DMS53 (cell line): Measurements from ENCODE around the gene FARS2.

Experiments used
- DNase-seq: peaks from one replicate; lab custom pipeline; 2025; lab: John Stamatoyannopoulos, UW

Gene FARS2

DNA sequence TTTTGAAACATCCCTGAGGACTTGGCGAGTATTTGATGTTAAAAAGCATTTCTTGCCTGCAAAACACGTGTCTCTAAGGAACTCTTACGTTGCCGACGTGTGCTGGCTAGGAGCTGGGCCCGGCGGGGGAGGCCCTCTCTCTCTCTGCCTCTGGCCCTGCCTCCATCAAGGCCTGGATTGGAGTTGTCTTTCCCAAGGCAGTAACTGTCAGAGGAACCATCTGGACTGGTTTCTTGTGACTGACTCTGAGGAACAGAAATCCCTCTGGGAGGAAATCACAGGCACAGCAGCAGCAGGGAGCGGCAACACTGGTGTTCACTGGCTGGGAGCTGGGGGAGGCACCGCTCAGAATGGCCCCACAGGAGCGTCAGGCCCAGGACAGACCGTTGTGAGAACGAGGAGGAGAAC is 501.3 kb downstream of the FARS2 start:
- no peak for DNase-seq

- DNase-seq, result no peak
Observed at GRCh38 chr6:5763407-5763806, 502.1 kb downstream of the FARS2 start.

DNA sequence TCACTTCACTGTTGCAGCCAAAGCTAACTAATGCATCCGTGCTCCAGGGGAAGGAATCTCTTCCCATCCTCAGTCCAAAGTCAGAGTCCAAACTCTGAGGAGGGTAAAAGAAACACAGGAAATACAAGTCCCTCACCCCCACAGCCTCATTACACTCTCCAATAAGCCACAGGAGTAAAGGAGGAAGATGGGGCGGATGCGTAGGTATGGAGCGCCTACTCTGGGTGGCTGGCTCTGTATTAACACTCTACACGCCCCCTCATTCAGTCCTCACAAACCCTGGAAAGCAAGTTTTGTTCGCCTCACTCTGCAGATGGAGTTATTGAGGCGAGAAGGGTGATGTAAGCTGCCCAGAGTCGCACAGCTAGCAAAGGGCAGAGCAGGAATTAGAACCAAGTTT is 502.6 kb downstream of the FARS2 start:
- DNase-seq, result no peak

DNA sequence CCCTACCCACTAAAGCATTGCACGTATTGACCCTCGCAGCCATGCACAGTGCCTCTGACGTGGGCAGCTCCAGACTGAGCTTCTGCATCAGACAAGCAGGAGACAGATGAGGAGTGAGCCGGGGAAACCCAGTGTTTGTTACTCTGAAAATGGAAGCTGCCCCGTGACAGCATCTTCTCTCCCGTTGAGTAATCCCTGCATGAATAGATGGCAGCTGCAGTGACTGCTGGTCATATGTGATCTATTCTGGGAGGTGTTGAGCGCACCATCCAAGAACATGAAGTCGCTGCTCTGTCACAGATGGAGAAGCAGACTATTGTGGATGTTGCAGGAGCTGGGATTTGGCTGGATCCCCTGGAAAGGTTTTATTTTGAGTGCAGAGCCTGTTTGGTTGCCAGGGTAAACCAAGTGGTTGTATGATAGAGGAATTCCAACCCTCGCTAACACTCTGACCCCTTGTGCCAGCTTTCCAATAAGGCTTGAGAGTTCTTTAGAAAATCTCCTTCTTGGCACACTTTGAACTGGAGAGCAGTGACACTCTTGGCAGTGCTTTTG is 503.2 kb downstream of the FARS2 start:
- no peak for DNase-seq

DNA sequence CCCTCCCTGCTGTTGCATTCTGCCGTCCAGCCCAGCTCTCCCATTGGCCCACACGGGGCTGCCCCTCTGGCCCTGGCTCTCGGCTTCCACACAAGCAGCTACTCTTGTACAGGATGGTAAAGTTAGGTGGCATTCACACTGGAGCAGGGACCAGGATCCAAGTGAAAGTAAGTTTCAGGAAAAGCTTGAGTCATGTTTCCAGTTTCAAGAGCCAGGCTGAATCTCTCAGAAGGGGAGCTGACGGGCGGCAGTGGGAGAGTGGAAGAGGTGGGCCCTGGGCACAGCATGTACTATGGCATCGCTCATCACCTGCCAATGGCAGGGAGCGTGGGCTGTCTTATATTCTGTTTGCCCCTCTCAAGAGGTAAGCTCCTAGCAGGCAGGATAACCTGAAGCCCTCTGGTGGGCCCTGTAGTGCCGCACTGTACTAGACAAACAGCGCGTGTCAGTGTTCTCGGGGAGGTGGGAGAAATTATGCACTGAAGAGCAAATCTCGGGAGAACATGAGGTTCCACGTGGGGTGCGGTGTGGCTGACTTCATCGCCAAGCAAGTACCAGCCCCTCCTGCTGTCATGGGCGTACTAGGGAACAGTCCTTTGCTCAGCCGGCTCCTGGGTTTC is 503.9 kb downstream of the FARS2 start:
- no peak for DNase-seq

DNA sequence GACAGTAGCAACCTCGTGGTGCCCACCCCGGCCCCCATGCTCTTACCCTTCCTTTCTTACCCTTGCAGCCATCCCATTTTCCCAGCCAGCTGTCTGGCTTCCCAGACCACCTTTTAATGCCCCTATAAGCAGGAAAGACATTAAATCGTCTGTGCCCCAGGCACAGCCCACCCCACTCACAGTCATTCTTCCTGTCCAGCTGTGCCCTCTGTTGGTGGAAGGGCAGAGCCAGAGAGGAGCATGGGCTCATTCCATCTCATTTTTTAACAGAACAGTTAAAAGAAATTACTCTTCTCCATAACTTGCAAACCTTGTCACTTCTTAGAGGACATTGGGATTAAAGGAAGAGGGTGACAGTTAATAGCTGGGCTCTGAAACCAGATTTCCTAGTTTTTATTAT is 504.9 kb downstream of the FARS2 start:
- no peak for DNase-seq

DNA sequence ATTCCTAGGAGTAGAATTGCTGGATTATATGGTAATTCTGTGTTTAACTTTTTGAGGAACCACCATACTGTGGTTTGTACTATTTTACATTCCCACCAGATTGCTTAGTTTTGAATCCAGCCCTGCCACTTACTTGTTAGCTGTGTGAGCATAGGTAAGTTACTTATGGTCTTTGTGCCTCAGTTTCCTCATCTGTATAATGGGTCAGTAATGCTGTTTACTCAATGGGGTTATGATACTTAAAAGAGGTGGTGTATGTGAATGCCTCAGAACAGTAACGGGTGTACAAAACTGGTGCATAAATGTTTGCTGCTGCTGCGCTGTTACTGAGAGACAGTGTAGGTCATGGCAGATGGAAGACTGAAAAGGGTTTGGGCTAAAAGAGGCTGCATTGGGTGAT is 506.2 kb downstream of the FARS2 start:
- DNase-seq, result no peak

DNA sequence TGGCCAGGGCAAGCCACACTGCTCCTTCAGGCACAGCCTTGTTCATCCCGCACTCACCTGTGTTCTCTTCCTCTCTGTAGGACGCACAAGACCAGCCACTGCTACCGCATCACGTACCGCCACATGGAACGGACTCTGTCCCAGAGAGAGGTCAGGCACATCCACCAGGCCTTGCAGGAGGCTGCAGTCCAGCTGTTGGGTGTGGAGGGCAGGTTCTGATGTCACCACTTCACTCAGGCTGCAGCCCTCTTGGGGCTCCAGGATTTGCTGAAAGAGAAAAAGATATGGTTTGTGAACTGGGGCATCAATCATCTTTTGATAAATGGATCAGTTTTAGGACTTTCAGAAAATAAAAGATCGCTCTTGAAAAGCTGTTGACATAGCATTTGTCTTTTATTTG is 509.9 kb downstream of the FARS2 start:
- DNase-seq, result peak; percentile 49

DNA sequence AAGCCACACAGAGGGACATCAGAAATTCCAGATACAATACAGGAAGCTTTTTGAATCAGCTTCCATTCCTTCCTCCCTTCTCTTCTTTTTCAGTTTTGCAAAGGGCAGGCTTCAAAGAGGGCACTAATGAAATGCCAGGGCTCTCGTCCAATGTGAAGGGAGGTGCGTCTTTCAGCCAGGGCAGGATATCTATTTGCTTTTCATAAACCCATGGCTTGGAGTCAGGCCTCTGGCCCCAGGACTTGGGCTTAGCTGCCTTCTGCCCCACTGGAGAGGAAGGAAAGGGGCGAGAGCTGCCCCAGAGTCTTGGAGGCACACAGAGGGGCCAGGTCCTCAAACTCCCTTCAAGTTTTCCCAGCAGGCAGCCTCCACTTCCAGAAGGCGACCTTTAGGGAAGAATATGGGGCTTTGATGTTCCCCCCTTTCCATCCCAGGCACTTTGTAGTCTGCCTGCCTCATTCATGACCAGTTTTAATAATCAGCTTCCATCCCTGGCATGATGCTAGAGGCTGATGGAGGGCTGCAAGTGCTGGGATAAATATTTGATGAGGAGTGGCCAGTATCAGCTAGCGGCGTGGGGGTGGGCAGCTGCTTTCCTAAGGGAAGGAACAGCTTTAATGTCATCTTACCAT is 510.6 kb downstream of the FARS2 start:
- DNase-seq, result peak; percentile 65

GRCh38 chr6:5772408-5773120 is 511.3 kb downstream of the FARS2 start:
- peak; percentile 96 for DNase-seq

- no peak for DNase-seq
Observed at GRCh38 chr6:5776104-5776503, 514.8 kb downstream of the FARS2 start.

- no peak for DNase-seq
Observed at GRCh38 chr6:5776706-5777390, 515.5 kb downstream of the FARS2 start.

DNA sequence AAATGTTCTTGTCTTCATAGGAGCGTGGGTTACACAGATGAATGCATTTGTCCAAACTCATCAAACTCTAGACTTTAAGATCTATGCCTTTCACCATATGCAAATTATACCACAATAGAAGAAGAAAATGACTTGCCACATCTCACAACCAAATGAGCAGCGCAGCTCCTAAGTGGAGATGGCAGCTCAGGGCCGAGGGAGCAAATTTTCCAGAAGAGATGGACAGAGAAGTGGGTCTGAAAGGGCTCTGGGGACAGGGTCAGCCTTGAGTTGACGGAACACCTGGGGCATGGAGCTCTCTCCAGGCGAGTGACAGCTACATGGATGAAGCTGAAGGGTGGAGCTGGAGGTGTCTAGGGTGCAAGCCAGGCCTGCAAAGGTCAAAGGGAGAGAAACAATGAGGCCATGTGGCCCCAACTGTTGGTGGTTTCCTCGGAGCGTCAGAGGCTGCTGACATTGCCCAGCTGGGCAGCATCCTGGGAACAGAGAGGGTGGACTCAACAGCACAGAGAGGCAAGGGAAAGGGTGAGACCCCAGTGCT is 517.1 kb downstream of the FARS2 start:
- no peak for DNase-seq

DNA sequence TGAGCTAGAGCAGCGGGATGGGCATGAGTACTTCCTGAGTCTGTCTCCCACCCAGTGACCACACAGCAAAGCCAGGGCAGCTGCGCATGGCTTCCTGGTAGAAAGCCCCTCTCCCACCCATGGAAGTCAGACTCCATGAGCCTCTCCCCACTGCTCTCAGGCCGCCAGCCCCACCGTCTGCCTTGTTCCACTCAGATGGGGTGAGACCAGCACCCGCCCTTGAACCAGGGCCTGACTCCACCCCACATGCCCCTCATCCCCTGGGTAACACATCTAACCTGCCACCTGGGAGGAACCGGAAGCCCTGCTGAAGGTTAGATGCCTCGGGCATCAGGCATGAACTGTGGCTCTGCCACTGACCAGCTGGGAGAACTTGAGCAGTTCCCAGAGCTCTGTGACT is 517.6 kb downstream of the FARS2 start:
- no peak for DNase-seq

DNA sequence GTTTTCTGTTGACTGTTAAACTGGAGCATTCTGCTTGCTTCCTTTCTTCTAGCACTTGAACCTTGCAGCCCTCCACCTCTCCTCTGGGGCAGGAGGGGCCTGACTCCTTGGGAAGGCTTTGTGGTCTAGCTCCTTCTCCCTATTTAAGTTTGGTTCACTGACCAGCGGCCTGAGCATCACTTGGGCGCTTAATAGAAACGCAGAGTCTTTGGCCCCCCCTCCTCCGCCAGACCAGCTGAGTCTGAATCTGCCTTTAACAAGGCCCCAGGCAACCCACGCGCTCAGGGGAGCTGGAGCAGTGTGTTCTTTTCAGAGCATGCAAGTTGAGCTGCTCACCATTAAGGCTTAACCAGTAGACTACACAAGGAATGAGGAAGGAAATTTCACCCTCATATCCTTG is 519.7 kb downstream of the FARS2 start:
- no peak for DNase-seq

DNA sequence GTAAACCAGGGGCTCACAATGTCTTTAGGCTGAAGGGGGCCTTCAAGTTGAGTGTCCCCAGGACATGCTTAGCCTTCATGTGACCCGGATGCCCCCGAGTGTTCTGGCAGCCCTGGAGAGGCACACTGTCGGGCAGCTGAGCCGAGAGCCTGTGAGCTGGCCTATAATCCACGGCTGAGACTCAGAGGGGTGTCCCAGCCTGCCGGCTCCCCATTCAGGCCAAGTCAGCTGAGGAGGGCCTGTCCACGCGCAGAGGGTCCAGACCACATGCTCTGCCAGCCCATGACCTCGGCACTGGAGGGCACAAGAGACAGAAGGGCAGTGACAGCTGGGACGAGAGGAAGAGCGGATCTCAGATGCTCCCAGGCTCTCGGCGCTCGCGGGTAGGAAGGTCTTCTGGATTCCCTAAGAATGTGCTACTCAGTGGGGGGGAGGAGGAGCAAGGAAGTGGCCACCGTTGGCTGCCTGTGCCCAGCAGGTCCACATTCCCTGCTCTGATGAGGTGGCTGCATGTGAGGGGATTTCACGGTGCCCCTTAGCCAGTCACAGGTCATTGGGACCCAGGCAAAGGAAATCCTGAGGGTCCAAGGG is 520.7 kb downstream of the FARS2 start:
- DNase-seq, result peak; percentile 47

GRCh38 chr6:5782783-5783547 is 521.7 kb downstream of the FARS2 start:
- DNase-seq, result peak; percentile 91

DNA sequence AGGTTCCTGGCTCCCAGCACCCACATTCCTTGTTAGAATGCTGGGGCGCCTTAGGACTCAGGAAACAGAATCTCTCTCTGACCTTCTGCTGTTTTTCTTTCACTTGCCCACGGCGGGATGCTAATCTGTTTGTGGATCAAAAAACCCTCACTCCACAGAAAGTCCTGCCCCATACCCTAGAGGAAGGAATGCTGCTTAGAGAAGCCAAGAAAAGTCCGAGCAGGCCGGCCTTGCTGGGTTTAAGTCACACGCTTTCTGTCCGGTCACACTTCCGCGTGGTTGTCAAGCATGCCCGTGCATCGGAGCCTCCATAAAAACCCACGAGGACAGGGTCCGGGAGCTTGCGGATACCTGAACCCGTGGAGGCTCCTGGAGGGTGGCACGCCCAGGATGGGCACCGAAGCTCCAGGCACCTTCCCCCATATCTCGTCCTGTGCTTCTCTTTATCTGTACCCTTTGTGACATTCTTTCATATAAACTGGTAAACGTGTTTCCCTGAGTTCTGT is 522.3 kb downstream of the FARS2 start:
- no peak for DNase-seq

DNA sequence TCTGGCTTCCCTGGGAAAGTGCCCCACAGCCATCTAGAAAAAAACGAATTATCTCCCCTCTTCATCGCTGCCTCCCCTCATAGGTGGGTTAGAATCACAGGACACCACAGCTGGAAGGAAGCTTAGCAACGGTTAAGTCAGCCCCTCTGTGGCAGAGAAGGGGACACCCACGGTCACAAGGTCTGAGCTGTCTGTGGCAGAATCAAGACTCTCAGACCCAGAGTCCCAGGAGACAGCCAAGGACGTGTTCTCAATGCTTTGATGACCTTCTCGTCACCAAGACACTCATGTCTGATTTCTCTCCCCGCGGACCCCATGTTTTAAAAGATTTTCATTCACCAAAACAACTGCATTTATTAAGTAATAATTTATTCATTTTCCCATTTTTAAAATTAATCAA is 523.9 kb downstream of the FARS2 start:
- DNase-seq, result no peak

DNA sequence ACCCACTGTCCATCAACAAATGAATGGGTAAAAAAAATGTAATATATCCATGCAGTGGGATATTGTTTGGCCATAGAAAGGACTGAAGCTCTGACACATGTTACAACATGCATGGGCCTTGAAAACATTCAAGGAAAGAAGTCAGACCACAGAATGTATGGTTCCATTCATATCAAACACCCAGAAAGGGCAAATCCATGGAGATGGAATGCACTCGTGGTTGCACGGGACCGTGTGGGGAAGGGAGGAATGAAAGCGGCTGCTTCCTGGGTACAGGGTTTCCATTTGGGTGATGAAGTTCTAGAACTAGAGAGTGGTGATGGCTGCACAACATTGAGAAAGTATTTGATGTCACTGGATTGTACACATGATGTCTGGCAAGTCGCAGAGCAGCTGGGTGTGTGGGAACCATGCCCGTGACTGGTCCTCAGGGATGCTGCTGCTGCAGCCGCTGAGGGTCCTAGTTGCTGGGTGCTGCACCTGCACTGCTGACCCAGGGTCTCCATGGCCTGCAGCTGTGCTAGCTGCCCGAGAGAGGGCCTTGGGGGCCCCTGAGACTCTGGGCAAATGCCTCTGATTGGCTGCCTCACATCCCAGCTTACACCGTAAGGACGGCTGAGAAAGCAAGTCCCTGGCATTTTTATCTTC is 525.1 kb downstream of the FARS2 start:
- no peak for DNase-seq
